Lower leg skin (tissue), 4 donors: Measurements from ENCODE around the gene SLX4IP. TPM values are rescaled to one million over a fixed set of nuclear protein-coding genes. Genes with fewer than 3 reads are reported as not detected.

Source experiments
- DNase-seq, 2 donors: peaks; one replicate each; pipeline ENCODE4 v3.0.0-alpha.2; 2019; ENCODE audit warnings: low spot score in 2 of 2
- H3K4me3 ChIP-seq: fragments of 200-600 bp; sonication (generic); 2 replicates; pipeline ENCODE4 v1.5.1; 2017; ENCODE audit warnings: mild to moderate bottlenecking, low read depth; ENCODE audit not compliant: poor library complexity, severe bottlenecking
- CTCF ChIP-seq, 3 donors: fragments of 450-650 bp; IDR thresholded peaks; one replicate each; pipeline ENCODE4 v1.5.1; 2016; ENCODE audit warnings: antibody characterized with exemption in 3 of 3, mild to moderate bottlenecking in 3 of 3, moderate library complexity in 2 of 3
- POLR2A ChIP-seq, 2 donors: fragments of 450-650 bp; IDR thresholded peaks; one replicate each; pipeline ENCODE4 v1.6.1; 2016 to 2017; ENCODE audit warnings: antibody characterized with exemption in 2 of 2, mild to moderate bottlenecking in 1 of 2, moderate library complexity in 1 of 2
- WGBS, 2 donors: methylation state at CpG; one replicate each; pipeline ENCODE4 v1.1.5; 2018; 5-methylcytosine and 5-hydroxymethylcytosine counted together
- intact Hi-C: fragments of 100-400 bp; cut with DNase I; formaldehyde crosslinking; loops from one replicate; pipeline ENCODE4 v1.15.0; 2023; ENCODE audit warnings: low total_unique reads
- total RNA-seq, 4 donors: library from RNA; depleted of rRNA; stranded (reverse); fragments of >200 nt; gene quantifications; one replicate each; pipeline ENCODE4 v1.1.0, GENCODE V29; 2016

The SLX4IP gene
- total RNA-seq, 4 donors from 2014 or later = 3.0 to 4.0 (median 3.7) TPM

- intact Hi-C loops = no loop called here
- no peak for DNase-seq
- no peak overlapping the region for H3K4me3 ChIP-seq
- 15 to 32% methylated on average over 8 of the region's 8 CpGs for WGBS, 2 donors
- TF ChIP-seq POLR2A (IDR thresholded peaks at IDR 0.05) (no peak), CTCF (IDR thresholded peaks at IDR 0.05) (no peak)
Measured at GRCh38 chr20:10508468-10509251, 73.6 kb downstream of the SLX4IP start.

- intact Hi-C loops = no loop called here
- DNase-seq = no peak
- WGBS, 2 donors = 84 to 85% methylated on average over 6 of the region's 6 CpGs
- H3K4me3 ChIP-seq = no peak overlapping the region
- TF ChIP-seq POLR2A (IDR thresholded peaks at IDR 0.05) = no peak
- no peak for TF ChIP-seq CTCF (IDR thresholded peaks at IDR 0.05)
Measured at GRCh38 chr20:10509376-10509775, 74.3 kb downstream of the SLX4IP start.

- TF ChIP-seq CTCF (IDR thresholded peaks at IDR 0.05) (no peak), POLR2A (IDR thresholded peaks at IDR 0.05) (no peak)
- intact Hi-C loops = no loop called here
- 96 to 99% methylated on average over 3 of the region's 3 CpGs for WGBS, 2 donors
Measured at GRCh38 chr20:10510216-10510615, 75.1 kb downstream of the SLX4IP start.

GRCh38 chr20:10511170-10511508 lies 76.0 kb downstream of the SLX4IP start:
- intact Hi-C loops = no loop called here
- DNase-seq = no peak
- WGBS, 2 donors = 71 to 78% methylated on average over 3 of the region's 3 CpGs
- TF ChIP-seq CTCF (IDR thresholded peaks at IDR 0.05) (no peak), POLR2A (IDR thresholded peaks at IDR 0.05) (no peak)
- H3K4me3 ChIP-seq = no peak overlapping the region

More at GRCh38 chr20:10510216-10510615, 75.1 kb downstream of the SLX4IP start:
- DNase-seq = no peak
- no peak overlapping the region for H3K4me3 ChIP-seq

- WGBS, 2 donors = 1 to 7% methylated on average over 5 of the region's 5 CpGs
- TF ChIP-seq CTCF (IDR thresholded peaks at IDR 0.05) = no peak
- no peak for TF ChIP-seq POLR2A (IDR thresholded peaks at IDR 0.05)
- H3K4me3 ChIP-seq = no peak overlapping the region
- intact Hi-C loops = no loop called here
- DNase-seq = peak; percentile 93 to 96
Measured at GRCh38 chr20:10511509-10512251, 76.6 kb downstream of the SLX4IP start.
